Ovary (tissue), 9 donors: ENCODE measurements around the gene AGBL4. TPM values are rescaled to one million over a fixed set of nuclear protein-coding genes. Genes with fewer than 3 reads are reported as not detected.

ENCODE experiments used
- DNase-seq, 5 donors: peaks; one replicate each; pipeline ENCODE4 v3.0.0-alpha.2; 2019 to 2020
- H3K27ac ChIP-seq, 2 donors: fragments of 200-600 bp; one replicate each; pipeline versions ENCODE4 v1.5.1 to v1.8.0; 2019 to 2022
- H3K27me3 ChIP-seq: fragments of 200-600 bp; one replicate; pipeline ENCODE4 v1.8.0; 2022
- H3K36me3 ChIP-seq: fragments of 200-600 bp; sonication (generic); one replicate; pipeline ENCODE4 v1.5.1; 2019
- H3K4me1 ChIP-seq: one replicate; pipeline ENCODE4 v1.8.1; 2013; ENCODE audit warnings: mild to moderate bottlenecking, moderate library complexity; ENCODE audit not compliant: insufficient read depth
- H3K4me3 ChIP-seq: fragments of 200-600 bp; sonication (generic); one replicate; pipeline ENCODE4 v1.5.1; 2017
- H3K9me3 ChIP-seq, 2 donors: fragments of 200-600 bp in 1 of 2; sonication (generic) in 1 of 2; one replicate each; pipeline versions ENCODE4 v1.5.1 to v1.8.1; 2013 to 2019; ENCODE audit warnings: mild to moderate bottlenecking in 1 of 2, moderate library complexity in 1 of 2
- EP300 ChIP-seq: sonication (generic); formaldehyde crosslinking; IDR thresholded peaks from one replicate; pipeline ENCODE4 v1.6.1; 2017; ENCODE audit warnings: antibody characterized with exemption
- POLR2A ChIP-seq: fragments of 450-650 bp; IDR thresholded peaks from one replicate; pipeline ENCODE4 v1.6.1; 2017; ENCODE audit warnings: antibody characterized with exemption, mild to moderate bottlenecking, moderate library complexity
- WGBS, 3 donors: extraction: QIAGEN DNeasy Blood & Tissue Kit in 1 of 3; methylation state at CpG; one replicate each; pipeline versions ENCODE4 v1.1.5 to v1.1.7; 2013 to 2017; 5-methylcytosine and 5-hydroxymethylcytosine counted together
- intact Hi-C, 4 donors: fragments of 100-400 bp; cut with DNase I; formaldehyde crosslinking; loops; one replicate each; pipeline versions ENCODE4 v1.11.0 to v1.15.1; 2022 to 2023
- polyA plus RNA-seq, 2 donors: library from polyadenylated mRNA; stranded (reverse); fragments of 200-250 nt in 1 of 2; fragments of 350-450 nt in 1 of 2; fragmentation: Illumina TruSeq in 1 of 2; extraction: RNeasy Lipid Tissue Mini Kit (QIAGEN cat#74804) in 1 of 2; gene quantifications; one replicate each; pipeline ENCODE4 v1.2.3, GENCODE V29; 2013 to 2014
- total RNA-seq, 7 donors: library from RNA; depleted of rRNA in 2 of 7; stranded (reverse); fragments of >200 nt in 2 of 7; fragmentation: NEBNext Ultra II Directional in 3 of 7; extraction: Animal tissue kit (Norgen Biotek cat#: 25700) in 3 of 7; gene quantifications; one replicate each; pipeline versions ENCODE4 v1.1.0 to v1.2.4, GENCODE V29; 2016 to 2023
- TF ChIP-seq, protein P1 (sequence below), 3 donors: fragments of 450-650 bp in 2 of 3; fragments of 200-600 bp in 1 of 3; IDR thresholded peaks; one replicate each; pipeline versions ENCODE4 v1.5.1 to v1.8.0; 2016 to 2022; ENCODE audit warnings: antibody characterized with exemption in 3 of 3, mild to moderate bottlenecking in 1 of 3
- donor health status: DM: no; HTN: no; CAD: no; lungs with moderate emphysema.
- donor health status: DM: no; HTN: no; CAD: no.
- donor health status: Bipolar disorder and iron deficiency.
- donor health status: DM: yes; HTN: yes; CAD: no.
- donor health status: DM: no; HTN: no; CAD: no.
- donor health status: DM: yes; HTN: yes; CAD: no.

Gene AGBL4
- total and polyA plus RNA-seq, 9 donors, result 0.15 to 6.2 (median 0.64) TPM

DNA sequence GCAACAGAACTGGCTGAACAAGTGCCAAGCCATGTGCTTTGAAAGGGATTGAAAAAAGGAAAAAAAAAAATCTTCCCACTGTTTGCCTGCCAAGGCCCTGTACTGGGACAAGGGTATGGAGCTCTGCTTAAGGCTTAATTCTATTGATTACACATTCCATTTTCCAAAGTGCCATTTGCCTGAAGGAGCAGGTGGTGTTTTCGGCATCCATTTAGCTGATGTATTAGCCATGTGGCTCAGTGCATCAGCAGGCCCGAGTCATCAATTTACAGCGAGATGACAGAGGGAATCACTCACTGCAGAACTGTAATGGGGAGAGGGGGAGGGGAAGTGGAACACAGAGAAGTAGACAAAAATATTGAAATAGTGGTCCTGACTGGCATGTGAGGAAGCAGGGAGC is 1102.9 kb downstream of the AGBL4 start:
- H3K27me3 ChIP-seq, result no peaks in the 10 kb centered on the region
- H3K4me3 ChIP-seq, result no peak overlapping the region
- DNase-seq, result no peak
- intact Hi-C loops, result no loop called here
- TF ChIP-seq POLR2A (no peak), EP300 (no peak)
- TF ChIP-seq, protein P1, sequence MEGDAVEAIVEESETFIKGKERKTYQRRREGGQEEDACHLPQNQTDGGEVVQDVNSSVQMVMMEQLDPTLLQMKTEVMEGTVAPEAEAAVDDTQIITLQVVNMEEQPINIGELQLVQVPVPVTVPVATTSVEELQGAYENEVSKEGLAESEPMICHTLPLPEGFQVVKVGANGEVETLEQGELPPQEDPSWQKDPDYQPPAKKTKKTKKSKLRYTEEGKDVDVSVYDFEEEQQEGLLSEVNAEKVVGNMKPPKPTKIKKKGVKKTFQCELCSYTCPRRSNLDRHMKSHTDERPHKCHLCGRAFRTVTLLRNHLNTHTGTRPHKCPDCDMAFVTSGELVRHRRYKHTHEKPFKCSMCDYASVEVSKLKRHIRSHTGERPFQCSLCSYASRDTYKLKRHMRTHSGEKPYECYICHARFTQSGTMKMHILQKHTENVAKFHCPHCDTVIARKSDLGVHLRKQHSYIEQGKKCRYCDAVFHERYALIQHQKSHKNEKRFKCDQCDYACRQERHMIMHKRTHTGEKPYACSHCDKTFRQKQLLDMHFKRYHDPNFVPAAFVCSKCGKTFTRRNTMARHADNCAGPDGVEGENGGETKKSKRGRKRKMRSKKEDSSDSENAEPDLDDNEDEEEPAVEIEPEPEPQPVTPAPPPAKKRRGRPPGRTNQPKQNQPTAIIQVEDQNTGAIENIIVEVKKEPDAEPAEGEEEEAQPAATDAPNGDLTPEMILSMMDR (IDR thresholded peaks at IDR 0.05), result no peak
- no peak overlapping the region for H3K27ac ChIP-seq
- no peaks in the 10 kb centered on the region for H3K9me3 ChIP-seq
- no peaks in the 10 kb centered on the region for H3K36me3 ChIP-seq
- WGBS, 3 donors, result 78 to 92% (median 82%) methylated on average over 3 of the region's 3 CpGs
- H3K4me1 ChIP-seq, result no peaks in the 10 kb centered on the region

DNA sequence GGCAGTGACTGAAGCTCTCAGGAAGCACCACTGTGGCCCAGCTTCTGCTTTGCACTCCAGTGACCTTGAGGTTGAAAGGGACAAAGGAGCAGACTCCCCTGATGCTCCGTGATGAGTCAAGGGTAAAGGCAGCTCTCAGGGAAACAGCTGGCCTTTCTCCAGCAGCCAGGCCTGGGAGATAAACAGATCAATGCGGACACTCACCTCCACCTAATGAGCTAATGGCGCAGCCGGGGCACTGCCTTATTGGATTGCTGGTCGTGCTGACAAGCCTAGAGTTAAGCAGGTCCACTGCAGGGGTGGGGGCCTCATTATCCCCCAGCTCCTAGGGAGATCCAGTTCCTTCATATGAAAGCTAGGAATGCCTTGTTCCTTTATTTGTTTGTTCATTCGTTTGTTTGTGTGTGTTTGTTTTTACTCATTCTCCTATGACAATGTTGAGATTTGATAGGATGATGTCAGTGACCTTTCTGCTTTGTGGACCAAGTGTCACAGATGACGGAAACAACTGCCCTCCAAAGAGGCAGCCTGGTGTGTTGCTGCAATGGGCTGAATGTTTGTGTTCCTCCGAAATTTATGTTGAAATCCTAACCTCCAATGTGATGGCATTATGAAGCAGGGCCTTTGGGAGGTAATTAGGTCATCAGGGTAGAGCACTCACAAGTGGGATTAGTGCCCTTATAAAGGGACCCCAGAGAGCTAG is 1105.7 kb downstream of the AGBL4 start:
- Histone ChIP-seq H3K4me1 (no peaks in the 10 kb centered on the region), H3K27me3 (no peaks in the 10 kb centered on the region), H3K36me3 (no peaks in the 10 kb centered on the region), H3K4me3 (no peak overlapping the region), H3K27ac (no peak overlapping the region), H3K9me3 (no peaks in the 10 kb centered on the region)
- TF ChIP-seq POLR2A (no peak), EP300 (no peak)
- TF ChIP-seq, protein P1 (IDR thresholded peaks at IDR 0.05), result no peak
- 52 to 69% (median 59%) methylated on average over 8 of the region's 8 CpGs for WGBS, 3 donors
- intact Hi-C loops, result no loop called here
- no peak for DNase-seq

DNA sequence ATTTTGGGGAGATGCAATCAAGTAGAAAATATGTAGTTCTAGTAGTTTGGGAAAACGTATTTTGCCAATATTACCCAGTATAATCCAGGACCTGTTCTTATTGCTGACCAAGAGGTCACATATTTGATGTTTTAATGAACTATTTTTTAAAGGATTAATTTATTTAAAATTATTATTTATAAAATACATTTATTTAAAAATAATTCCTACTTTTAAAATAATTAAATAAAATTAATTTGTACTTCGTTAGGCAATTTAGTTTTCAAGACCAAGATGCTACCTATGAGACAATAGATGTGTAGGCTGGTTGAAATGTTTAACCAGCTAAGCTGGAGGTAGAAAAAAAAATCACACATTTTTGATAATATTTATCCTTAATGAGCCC is 1106.7 kb downstream of the AGBL4 start:
- DNase-seq, result no peak
- Histone ChIP-seq H3K4me1 (no peaks in the 10 kb centered on the region), H3K27ac (no peak overlapping the region), H3K27me3 (no peaks in the 10 kb centered on the region), H3K36me3 (no peaks in the 10 kb centered on the region), H3K4me3 (no peak overlapping the region), H3K9me3 (no peaks in the 10 kb centered on the region)
- TF ChIP-seq EP300 (no peak), POLR2A (no peak)
- TF ChIP-seq, protein P1 (IDR thresholded peaks at IDR 0.05), result no peak
- intact Hi-C loops, result no loop called here
- WGBS, 3 donors, result 79 to 87% (median 80%) methylated on average over 2 of the region's 2 CpGs

DNA sequence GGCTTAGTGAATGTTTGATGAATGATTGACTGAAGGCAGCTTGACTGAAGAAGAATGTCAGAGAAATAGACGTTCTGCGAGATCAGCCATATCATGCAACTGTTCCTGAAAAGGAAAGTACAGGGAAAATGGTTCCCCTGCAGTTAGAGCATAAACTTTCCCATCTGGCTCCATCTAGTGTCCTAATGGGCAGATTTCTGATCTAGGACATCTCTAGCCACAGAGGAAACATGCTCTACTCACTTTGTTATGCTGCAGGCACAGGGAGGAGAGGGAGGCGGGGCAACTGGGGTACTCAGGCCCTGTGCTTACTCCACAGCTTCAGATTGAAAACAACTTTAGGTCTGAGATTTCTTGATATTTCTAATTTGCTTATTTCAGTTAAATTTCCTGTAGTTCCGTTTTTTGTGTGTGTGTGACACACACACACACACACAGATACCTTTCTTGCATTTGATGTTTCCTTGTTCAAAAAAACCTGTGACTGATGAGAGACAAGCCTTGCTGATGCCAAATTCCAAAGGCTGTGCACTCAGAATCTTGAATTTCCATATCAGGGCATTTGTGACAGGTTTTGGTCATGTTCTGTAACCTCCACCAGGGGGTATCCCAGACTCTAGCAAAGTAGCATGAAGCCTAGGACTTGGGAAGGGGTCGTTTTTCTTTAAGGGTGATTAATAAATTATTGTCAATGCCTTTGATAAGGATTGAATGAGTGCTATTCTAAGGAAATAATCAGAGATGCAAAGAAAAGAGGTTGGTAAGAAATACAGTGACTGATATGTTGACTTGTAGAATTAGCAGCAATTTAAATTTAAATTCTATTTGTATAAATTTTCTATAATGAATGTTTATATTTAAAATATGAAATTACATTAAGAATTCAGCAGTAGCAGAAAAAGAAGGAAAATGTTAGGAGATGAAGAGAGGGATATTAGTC is 1107.4 kb downstream of the AGBL4 start:
- H3K4me3 ChIP-seq, result no peak overlapping the region
- WGBS, 3 donors, result 24 to 35% (median 29%) methylated on average over 5 of the region's 5 CpGs
- H3K4me1 ChIP-seq, result no peaks in the 10 kb centered on the region
- H3K9me3 ChIP-seq, result no peaks in the 10 kb centered on the region
- no peaks in the 10 kb centered on the region for H3K27me3 ChIP-seq
- H3K36me3 ChIP-seq, result no peaks in the 10 kb centered on the region
- no peak for DNase-seq
- TF ChIP-seq EP300, result no peak
- TF ChIP-seq, protein P1 (IDR thresholded peaks at IDR 0.05), result no peak
- TF ChIP-seq POLR2A, result no peak
- intact Hi-C loops, result no loop called here
- no peak overlapping the region for H3K27ac ChIP-seq
